GM18517 (cell line): ENCODE results near the gene RASD2.

ENCODE experiments used
- ATAC-seq: cut with Tn5 transposase; IDR thresholded peaks from one replicate; pipeline ENCODE4 v1.9.1; 2021; ENCODE audit warnings: mild to moderate bottlenecking, moderate library complexity; ENCODE audit not compliant: unreplicated experiment

The RASD2 gene

DNA sequence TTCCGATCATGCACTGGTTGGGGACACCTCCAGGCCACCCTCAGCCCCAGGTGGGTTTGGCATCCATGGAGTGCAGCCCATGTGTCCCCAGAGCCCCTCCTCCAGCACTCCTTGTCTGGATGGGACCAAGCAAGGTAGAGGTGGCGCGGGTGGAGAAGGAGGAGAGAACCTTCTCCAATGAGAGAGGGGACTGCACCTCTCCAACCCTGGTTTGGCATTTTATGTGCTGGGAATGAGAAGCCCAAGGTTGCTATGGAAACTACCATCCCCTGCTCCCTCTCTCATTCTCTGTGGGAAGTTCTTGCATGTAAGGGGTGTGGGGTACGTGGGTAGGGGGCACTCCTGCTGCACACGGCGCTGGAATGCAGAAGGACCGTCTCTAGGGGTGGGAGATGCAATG, 21.8 kb upstream of the RASD2 start:
- ATAC-seq, result no peak

DNA sequence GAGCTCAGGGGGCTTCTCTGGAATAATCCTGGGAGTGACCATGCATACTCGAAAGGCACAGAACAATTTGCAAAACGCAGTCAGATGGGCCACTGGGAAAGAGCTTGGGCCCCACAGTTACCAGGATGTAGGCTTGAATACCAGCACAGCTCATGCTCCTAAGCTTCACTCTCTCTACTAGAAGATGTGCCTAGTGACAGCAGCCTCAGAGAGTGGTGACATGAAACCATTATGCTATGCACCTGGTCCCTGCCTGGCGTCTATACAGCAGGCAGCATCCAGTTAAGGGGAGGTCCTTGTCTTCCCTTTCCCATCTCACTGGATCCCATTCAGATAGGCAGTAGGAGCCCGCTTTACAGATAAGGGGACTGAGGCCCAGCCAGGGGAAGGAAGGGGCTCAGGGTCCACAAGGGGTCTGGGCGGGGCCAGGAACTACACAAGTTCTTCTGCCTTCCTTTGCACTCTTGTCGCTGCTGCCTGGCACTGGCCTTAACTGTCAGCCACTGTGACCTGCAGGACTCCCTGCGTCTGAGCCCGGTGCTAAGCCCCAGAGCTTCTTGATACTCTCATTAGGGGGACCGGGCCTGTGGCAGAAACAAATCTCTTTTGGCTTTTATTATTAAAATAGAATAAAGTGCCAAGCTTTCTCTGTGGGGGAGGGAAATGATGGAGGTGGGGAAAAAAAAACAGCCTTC, 21.2 kb upstream of the RASD2 start:
- ATAC-seq, result no peak

DNA sequence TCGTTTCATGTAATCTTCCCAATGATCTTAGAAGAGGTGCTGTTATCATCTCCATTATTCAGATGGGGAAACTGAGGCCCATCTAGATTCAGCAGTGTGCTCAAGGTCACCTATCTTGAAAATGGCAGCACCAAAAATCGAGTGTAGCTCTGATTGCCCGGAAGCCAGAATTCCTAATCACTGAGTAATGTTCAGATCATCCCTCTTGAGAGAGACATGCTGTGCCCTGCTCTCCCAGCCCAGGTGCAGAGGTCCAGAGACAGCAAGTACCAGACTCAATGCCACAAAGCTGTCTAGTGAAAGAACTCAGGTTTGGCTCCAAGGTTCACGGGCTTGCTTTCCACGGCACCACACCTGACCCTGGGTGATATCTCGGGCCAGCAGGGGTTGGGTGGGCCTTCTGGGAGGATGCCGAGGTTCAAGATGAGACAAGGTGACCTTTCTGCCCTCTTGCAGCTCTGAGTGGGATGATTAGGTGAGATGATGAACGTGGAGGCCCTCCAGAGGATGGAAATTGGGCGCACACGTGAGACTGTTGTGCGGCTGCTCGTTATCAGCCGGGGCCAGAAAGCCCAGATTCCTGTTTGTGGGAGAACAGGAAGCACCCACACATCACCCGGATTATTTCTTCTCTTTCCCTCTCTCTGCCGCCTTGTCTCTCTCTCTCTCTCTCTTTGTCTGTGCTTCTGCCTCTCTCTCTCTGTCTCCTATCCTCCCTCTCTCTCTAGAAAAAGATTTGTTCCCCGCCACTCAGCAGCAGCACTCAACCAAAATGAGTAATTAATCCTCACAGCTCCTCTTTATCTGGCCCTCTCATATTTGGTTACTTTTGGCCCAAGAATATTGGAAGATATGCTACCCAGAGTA, 19.0 kb upstream of the RASD2 start:
- ATAC-seq, result no peak

GRCh38 chr22:35522225-35523149, 18.1 kb upstream of the RASD2 start:
- ATAC-seq, result no peak

GRCh38 chr22:35523167-35523947, 17.3 kb upstream of the RASD2 start:
- ATAC-seq, result no peak

DNA sequence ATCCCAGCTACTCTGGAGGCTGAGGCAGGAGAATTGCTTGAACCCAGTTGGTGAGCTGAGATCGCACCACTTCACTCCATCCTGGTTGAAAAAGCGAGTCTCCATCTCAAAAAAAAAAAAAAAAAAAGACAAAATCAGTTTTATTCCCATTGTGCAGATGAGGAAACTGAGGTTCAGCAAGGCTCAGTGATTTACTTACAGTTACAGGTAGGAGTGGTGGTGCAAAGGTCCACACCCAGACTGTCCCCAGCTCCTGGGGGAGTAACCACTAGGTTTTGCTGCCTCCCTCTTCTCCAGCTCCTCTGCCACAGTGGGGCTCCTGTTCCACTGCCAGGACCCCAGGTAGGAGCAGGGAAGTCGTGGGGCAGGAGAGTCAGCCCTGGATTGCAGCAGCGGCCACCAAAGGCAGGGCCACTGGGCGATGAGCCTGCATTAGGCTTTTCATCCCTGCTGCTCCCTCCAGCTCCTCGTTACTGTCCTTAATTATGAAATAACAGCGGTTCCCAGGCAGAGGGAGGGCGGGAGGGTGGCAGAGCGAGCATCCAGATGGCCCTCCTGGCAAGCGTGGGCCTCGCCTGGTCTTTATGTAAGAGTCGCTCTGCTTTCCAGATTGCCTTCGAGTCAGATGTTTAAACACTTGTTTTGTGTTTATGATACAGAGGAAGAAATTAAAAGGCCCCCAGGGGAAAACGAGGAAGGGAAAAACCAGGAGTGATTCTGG, 15.5 kb upstream of the RASD2 start:
- no peak for ATAC-seq

DNA sequence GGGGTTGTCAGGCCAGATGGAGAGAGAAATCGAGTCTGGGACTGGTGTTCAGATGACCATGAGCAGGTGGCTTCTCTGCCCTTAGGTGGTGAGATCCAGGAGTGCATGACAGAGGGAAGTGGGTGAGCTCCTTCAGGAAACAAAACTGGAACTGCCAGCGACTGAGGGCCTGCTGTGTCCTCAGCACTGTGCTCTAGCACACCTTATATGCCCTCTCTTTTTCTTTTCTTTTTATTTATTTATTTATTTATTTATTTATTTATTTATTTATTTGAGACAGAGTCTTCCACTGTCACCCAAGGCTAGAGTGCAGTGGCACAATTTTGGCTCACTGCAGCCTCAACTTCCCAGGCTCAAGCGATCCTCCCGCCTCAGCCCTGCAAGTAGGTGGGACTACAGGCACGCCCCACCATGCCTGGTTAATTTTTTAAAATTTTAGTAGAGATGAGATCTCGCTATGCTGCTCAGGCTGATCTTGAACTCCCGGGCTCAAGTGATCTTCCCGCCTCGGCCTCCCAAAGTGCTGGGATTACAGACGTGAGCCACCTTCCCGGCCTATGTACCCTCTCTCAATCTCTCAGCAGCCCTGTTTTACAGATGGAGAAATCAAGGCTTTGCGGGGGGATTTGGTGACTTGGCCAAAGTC, 14.8 kb upstream of the RASD2 start:
- no peak for ATAC-seq

GRCh38 chr22:35526333-35526979, 14.2 kb upstream of the RASD2 start:
- no peak for ATAC-seq

- no peak for ATAC-seq
These were observed 11.7 kb upstream of the RASD2 start for GRCh38 chr22:35528927-35529326.

- ATAC-seq, result no peak
These were observed 9.9 kb upstream of the RASD2 start for GRCh38 chr22:35530700-35531099.

GRCh38 chr22:35531202-35531601, 9.4 kb upstream of the RASD2 start:
- ATAC-seq, result no peak

DNA sequence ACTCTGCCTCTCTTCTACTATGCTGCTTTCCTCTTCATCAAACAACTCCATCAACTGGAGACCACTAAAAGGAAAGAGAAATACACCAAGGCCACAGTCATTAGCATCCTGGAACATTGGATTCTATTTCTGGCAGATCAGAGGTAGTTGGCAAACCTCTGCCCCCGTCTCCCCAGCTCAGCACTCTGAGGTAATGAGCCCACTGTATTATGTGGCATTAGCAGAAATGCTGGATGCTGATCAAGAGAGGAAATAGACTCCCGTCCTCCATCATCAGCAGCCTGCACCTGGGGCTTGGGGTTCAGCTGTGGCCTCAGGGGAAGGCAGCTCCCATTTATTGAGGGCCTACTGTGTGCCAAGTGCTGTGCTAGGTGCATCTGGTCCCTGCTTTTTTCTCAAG, 9.0 kb upstream of the RASD2 start:
- ATAC-seq, result no peak

- no peak for ATAC-seq
These were observed 7.1 kb upstream of the RASD2 start for GRCh38 chr22:35533365-35534029.

- no peak for ATAC-seq
These were observed 6.5 kb upstream of the RASD2 start for GRCh38 chr22:35534091-35534490.

GRCh38 chr22:35537232-35537631, 3.4 kb upstream of the RASD2 start:
- no peak for ATAC-seq

DNA sequence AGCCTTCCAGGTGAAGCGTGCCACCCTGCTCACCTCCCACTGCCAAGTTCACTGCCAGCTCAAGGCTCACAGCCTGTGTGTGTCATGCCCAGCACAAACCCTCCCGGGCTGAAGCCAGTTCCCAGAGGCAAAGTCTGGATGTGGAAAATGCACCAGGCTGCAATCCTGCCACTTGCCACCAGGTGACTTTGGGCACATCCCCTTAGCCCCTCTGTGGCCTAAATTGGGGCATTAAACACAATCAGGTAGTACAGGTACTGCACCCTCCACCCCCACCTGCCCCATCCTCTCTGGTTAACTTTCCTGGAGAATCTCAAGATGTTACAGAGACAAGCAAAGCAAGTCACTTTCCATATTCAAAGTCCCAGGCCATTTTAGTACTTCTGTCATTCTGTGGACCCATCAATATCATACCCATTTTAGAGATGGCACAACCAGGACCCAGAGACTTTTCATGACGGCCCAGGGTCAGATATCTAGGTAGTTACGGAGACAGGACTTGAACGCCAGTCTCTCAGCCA, 1.8 kb upstream of the RASD2 start:
- no peak for ATAC-seq

DNA sequence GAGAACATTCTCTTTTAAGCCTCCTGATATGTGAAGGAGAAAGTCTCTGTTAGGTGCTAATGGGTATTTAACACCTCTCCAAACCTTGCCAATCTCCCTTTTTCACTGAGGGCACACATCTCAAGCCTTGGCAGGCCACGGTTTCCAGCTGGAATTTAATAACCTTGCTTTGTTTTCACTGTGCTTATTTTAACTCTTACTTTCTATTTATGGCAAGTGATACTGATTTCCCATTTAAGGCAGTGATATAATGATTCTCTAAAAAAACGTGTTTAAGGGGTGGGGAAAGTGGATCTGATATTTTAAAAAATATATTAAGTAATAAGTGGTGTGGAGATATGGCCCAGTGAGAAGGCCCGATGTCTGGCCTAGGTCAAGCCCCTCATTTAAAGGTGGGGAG, 1.1 kb upstream of the RASD2 start:
- ATAC-seq, result no peak

GRCh38 chr22:35539910-35540594, 579 bp upstream of the RASD2 start:
- ATAC-seq, result no peak
